NCI-H2081 (cell line): ENCODE results near the gene PARD3B.

Source experiments
- DNase-seq, 2 experiments: peaks; one replicate each; lab custom pipeline; 2025; lab: John Stamatoyannopoulos, UW

Gene PARD3B

DNA sequence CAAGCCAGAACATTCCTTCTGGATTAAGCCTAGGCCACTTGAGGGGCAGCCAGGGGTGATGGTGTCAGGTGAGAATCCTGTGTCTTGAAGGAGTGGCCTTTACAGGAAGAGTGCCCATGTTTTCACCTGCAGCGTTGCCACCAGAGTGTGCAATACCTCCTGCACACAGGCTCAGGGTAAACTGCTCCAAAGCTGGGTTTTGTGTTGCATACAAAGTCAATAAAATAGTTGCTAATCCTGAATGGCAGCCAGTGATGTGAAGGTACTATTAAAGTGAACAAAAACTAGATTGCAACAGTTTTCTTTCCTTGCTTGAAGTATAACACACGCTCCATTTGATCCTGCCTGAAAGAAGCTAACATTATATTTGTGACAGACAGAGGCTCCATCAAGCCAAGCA lies 1072.6 kb downstream of the PARD3B start:
- no peak for DNase-seq

DNA sequence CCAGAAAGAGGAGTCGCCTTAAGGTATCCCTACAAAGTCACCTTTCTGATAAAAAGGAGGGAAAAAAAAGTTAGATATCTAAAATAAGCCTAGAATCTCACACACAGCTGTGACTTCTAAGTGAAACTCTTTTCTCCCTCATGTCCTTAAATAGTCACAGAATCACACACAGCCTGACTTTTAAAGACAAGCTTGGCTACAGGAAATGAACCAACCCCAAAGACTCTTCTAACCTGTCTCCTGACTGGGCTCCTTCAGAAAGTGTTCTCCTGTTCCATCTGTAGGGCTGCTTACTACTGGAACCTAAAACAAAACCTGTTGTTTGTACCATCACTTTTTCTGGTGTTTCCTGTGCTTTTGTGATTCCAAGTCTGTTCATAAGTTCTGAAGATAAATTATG lies 1074.3 kb downstream of the PARD3B start:
- DNase-seq = no peak

DNA sequence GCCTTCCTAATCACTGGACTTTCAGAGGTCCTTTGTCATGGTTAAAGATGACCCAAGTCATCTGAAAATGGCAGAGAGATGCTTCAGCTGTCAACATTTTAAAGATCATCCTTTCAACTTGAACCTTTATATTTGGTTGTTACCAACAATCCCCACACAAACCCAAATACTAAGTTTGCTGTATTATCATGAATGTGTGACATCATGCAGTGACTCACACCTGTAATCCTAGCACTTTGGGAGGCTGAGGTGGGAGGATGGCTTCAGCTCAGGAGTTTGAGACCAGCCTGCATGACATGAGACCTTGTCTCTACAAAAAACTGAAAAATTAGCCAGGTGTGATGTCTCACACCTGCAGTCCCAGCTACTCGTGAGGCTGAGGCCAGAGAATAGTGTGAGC lies 1081.8 kb downstream of the PARD3B start:
- DNase-seq = no peak

DNA sequence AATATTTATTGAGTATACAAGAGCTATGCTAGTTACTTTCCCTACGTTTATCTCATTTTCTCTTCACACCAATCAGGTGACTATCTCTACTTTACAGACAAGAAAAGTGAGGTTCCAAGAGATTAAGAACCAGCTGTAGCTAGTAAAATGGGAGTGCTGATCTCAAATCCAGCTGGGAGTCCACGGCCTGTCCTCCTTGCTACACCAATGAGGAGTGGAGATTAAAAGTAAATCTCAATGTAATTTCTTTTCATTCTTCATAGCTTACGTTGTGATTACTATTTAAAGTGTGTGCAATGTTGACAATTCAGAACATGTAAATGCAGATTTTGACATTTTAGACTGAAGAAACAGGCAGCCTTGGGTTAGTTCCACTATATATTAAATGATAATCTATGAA lies 1083.1 kb downstream of the PARD3B start:
- no peak for DNase-seq

DNA sequence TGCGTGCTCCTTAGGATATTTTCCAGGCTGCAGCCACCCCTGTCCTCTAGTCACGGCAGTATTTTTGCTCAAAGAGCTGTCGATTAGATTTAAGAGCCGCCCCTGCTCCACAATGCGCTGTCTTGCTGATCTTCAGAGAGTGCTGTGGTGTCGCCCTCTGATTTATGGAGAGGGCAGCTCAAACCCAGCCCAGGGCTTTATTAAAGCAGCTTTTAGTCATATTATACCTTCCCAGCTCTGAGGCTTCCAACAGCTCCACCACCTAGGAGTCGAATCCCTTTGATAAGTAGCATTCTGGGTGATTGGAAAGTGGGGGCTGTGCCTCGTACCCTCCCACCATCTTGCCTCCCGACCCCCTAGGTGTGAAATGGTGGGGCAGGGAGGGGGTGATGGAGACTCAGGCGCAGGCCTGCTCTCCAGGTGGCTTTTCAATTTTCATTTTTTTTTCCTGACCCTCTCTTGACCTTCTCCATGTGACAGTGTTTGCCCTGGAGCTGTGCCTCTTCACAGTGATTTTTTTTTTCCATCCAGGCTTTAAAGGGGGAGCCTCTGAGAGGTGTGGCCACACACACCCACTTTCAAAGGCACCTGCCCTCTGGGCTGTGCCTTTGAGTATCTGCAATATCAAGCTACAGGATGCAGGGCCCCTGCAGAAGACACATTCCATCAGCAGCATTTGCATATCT lies 1084.0 kb downstream of the PARD3B start:
- no peak for DNase-seq

GRCh38 chr2:205633994-205634393 lies 1088.7 kb downstream of the PARD3B start:
- DNase-seq = no peak

- DNase-seq = no peak
Observed at GRCh38 chr2:205636549-205637319, 1091.5 kb downstream of the PARD3B start.

DNA sequence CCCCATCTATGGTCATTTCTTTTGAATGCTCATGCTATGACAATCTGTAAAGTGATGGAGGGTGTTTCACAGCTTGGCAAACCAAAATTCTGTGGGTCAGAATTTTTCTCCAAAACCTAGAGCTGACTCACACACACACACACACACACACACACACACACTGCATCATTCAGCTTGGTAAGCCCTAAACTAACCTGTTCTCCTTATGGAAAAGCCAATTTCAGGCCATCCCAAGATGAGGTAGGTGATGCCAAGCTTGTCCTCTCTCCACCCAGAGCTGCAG lies 1092.0 kb downstream of the PARD3B start:
- DNase-seq = no peak

DNA sequence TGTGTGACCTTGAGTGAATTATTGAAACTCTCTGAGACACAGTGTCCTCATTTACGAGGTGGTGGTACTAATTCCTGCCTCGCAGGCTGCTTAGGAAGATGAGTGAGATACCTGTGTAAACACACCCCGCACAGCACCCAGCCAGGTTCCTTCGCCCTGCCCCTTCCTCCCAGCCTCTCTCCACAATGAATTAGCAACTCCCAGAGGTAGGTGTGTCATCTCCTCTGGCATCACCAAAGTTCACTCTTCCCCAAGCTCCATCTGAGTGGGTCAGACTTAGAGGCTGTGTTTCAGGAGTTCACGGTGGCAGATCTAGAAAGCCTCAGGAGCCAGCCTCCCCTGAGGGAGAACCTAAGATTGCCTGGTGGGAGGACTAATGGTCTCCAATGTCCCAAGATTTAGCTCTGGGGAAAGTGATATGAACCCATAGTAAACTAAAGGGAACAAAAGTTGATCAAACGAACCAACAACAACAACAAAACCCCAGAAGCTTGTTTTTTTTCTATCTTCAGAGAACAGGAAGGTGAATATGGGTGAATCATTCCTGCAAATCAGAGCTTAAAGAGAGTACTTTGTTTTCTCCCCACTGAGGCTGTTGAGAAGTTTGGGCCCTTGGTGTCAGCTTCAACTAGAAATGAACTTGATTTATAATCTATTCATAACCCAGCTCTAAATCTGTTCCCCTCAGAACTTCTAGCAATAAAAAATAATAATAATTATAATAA lies 1092.7 kb downstream of the PARD3B start:
- no peak for DNase-seq

GRCh38 chr2:205640716-205641115 lies 1095.4 kb downstream of the PARD3B start:
- no peak for DNase-seq

DNA sequence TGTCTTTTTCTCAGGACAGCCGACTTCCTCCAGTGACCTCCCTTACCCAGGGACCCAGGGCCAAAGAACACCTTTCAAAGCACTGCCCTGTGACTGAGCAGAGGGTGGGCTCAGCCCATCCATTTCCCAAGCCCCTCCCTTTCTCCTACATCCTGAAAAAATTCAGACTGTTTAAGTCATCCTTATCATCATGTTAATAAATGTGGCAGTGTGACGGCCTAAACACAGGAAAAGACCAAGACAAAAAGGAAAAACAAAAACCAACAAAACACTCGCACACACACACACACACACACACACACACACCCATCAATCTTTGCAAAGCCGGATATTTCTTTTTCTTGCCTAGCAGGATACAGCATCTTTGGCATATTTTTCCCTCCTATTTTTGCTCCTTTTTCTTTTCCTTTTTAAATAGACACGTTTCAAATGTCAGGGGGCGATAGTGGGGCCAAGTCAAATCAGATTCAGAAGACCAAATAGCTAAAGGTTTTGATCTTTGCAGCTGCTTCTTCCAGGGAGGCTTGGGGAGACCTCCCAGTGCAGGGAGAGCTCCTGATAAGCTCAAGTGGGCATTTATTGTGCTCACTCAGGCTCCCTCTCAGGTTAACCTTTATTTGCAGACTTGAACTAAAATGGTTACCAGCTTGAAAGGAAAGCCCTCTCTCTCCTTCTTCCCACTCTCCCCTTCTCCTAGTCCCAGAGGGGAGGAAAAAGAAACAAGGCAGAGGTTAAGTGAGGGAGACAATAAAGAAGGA lies 1097.5 kb downstream of the PARD3B start:
- DNase-seq = no peak

DNA sequence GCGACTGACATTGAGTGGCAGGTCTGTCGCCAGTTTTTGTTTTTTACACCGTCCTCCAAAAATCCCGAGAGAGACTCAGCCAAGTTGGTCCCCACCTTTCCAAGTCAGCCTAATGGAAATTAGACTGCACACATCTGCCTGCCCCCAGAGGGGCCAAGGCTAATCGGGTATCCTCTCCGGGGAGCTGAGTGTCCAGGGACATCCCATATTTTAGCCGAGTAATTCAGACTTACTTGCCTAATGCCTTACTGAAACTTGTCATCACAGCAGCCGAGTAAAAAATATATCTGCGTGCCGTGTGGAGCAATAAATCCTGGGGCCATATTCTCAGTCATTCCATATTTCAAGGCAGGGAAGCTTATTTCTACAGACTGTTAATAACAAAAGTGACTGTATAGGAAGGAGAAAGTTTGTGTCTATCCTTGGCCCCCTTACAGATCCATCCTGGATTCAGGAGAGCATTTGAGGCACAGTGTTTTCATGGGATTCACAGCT lies 1098.2 kb downstream of the PARD3B start:
- no peak for DNase-seq

- no peak for DNase-seq
Observed at GRCh38 chr2:205644018-205644417, 1098.7 kb downstream of the PARD3B start.

DNA sequence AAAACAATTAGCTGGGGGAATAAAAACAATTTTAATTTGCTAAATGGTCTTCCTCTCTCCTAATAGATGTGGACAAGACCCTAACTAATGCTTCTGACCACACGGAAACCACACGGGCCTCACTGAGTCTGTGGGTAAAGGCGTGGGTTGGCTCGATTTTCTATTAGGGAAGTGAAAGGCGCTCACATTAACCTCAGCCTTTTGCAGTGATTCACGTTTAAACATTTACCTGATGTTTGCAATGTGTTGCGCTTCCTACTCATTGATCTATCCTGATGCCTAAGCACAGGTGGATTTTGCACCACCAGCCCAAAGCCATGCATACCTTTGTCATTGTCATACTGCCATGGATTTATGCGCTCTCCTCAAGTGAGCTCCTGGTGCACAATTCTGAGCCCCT lies 1101.4 kb downstream of the PARD3B start:
- no peak for DNase-seq

DNA sequence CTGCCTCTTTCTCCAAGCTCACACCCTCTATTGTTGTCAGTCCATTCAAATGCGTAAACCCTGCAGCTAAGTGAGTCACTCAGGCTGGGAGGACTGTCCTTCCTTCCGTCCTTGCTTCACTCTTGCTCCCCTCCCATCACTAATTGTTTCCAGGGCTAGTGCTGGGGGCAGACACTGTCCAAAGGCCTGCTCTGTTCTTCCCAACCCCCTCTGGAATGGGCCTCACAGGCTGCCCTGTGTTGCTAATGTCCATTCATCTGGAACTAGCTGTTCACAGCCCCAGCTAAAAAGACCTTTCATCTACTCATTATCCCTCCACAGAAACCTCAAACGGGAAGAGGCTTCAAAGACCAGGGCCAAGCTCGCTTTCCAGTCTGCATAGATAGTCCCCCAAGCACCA lies 1105.2 kb downstream of the PARD3B start:
- no peak for DNase-seq

GRCh38 chr2:205650931-205651330 lies 1105.7 kb downstream of the PARD3B start:
- DNase-seq = no peak

DNA sequence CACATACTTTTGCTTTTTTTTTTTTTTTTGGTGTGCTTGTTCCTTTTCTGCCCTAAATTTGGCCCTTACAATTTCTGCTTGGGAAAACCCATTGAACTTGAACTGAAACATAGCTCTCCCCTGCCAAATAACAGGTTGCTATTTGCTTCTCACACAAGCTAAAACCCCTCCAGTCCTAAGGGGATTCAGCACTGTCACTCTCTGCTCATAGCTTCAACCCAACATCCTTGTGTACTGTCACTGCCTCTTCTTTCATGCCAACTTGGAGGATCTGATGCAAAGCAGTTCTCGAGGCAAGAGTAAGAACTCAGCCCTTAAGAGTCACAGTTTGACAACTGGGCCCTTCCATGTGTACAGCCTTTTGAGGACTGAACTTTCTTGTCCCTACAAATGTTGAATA lies 1106.4 kb downstream of the PARD3B start:
- no peak for DNase-seq

DNA sequence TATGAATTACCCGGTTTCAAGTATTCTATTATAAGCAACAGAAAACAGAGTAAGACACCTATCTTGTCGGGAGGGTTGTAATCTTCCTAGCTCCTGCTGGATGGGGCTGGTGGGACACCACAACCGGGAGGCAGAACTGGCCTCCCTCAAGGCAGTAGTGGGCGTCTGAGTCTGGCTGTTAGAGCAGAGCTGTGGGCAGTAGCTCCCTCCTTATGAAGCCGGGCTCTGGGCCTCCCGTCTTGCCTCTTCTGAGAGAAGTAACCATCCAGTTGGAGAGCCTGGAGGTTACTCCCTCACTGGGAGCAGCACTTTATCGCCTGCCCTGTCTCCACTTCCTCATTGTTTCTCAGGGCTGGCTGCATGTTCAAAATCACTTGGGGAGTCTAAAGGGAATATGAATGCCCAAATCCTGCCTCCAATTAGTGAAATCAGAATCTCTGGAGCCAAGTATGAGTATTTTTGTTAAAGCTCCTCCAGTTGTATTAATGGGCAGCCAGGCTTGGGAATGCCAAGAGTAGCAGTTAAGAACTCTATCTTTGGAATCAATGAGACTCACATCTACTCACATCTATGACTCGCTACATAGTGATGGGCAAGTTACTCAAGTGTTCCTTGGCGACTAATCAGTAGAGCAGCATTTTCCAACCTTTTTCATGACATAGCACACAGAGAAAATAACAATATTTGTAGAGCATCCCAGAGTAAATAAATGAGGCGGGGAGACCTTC lies 1109.8 kb downstream of the PARD3B start:
- no peak for DNase-seq

GRCh38 chr2:205655779-205656456 lies 1110.6 kb downstream of the PARD3B start:
- no peak for DNase-seq

GRCh38 chr2:205656461-205656860 lies 1111.2 kb downstream of the PARD3B start:
- DNase-seq = no peak

GRCh38 chr2:205656941-205657340 lies 1111.7 kb downstream of the PARD3B start:
- no peak for DNase-seq
